GM12865 (cell line): ENCODE data around the gene HOPX.
"Not testable (repeated sequence)": the region's sequence is repeated elsewhere in the genome, so short reads cannot be mapped to it uniquely, and the experiment has no call there.

ENCODE experiments used
- DNase-seq: peaks from one replicate; pipeline ENCODE4 v3.0.0; 2010; ENCODE audit warnings: low read depth
- H3K4me3 ChIP-seq: 2 replicates; pipeline ENCODE4 v1.5.1; 2011; ENCODE audit warnings: mild to moderate bottlenecking, low read depth, low read length, control low read depth
- CTCF ChIP-seq: IDR thresholded peaks from 2 replicates; pipeline ENCODE4 v1.5.1; 2011; ENCODE audit warnings: low read length, control low read depth, low read depth, inconsistent platforms; ENCODE audit not compliant: insufficient read depth; ENCODE audit errors: missing control alignments

The HOPX gene

GRCh38 chr4:56619160-56619559 is 61.9 kb downstream of the HOPX start:
- DNase-seq: peak; percentile 34

GRCh38 chr4:56618734-56619133 is 62.4 kb downstream of the HOPX start:
- DNase-seq: no peak
- TF ChIP-seq CTCF: no peak
- no peak overlapping the region for H3K4me3 ChIP-seq

More at GRCh38 chr4:56619160-56619559, 61.9 kb downstream of the HOPX start:
- no peak for TF ChIP-seq CTCF
- H3K4me3 ChIP-seq: no peak overlapping the region

- H3K4me3 ChIP-seq: no peak overlapping the region
- no peak for DNase-seq
- TF ChIP-seq CTCF: no peak
Observed at GRCh38 chr4:56613101-56613862, 67.8 kb downstream of the HOPX start.

GRCh38 chr4:56612282-56612681 is 68.8 kb downstream of the HOPX start:
- no peak for TF ChIP-seq CTCF
- H3K4me3 ChIP-seq: no peak overlapping the region
- DNase-seq: no peak

- H3K4me3 ChIP-seq: no peak overlapping the region
- TF ChIP-seq CTCF: no peak
- DNase-seq: no peak
Observed at GRCh38 chr4:56611501-56611900, 69.6 kb downstream of the HOPX start.

GRCh38 chr4:56610170-56610569 is 70.9 kb downstream of the HOPX start:
- DNase-seq, H3K4me3 ChIP-seq: not testable (repeated sequence)

GRCh38 chr4:56607926-56608325 is 73.2 kb downstream of the HOPX start:
- no peak for DNase-seq
- TF ChIP-seq CTCF: no peak
- H3K4me3 ChIP-seq: no peak overlapping the region
